ENCODE data around the gene TBR1.

Gene TBR1

GRCh38 chr2:161412346-161412745 is 3.8 kb upstream of the TBR1 start:
- ChIA-PET POLR2A (no interaction called here), CTCF (no interaction called here)
- Histone ChIP-seq H3K27ac (ENCODE audit: extremely low read depth, low read depth, low read length) (no peak overlapping the region), H3K9me3 (ENCODE audit: control insufficient read depth, insufficient read depth, low read depth, low read length) (no peaks in the 10 kb centered on the region), H3K36me3 (ENCODE audit: control insufficient read depth in 2 of 2, insufficient read depth in 1 of 2, low read length in 2 of 2) (peaks cover 0 to 12% of the 10 kb centered on the region in 2 experiments; a peak in 2 of 3 replicates), H3K4me1 (ENCODE audit: control insufficient read depth, insufficient read depth, low read length) (no peaks in the 10 kb centered on the region), H3K4me3 (ENCODE audit: low read depth, low read length) (no peak overlapping the region)
- TF ChIP-seq ZFP69B (tag by site-specific recombination; IDR thresholded peaks at IDR 0.05) (no peak), ZIC2 (tag by site-specific recombination; IDR thresholded peaks at IDR 0.05) (no peak), GLI2 (tag by site-specific recombination; IDR thresholded peaks at IDR 0.05; ENCODE audit: borderline replicate concordance, low read depth) (no peak), ZNF510 (tag by site-specific recombination; IDR thresholded peaks at IDR 0.05; ENCODE audit: insufficient replicate concordance) (no peak), TSHZ1 (tag by site-specific recombination; IDR thresholded peaks at IDR 0.05; ENCODE audit: borderline replicate concordance) (no peak), SP3 (tag by site-specific recombination; IDR thresholded peaks at IDR 0.05) (no peak), KLF7 (tag by site-specific recombination; IDR thresholded peaks at IDR 0.05; ENCODE audit: borderline replicate concordance) (no peak), ZNF704 (tag by site-specific recombination; IDR thresholded peaks at IDR 0.05) (no peak)

GRCh38 chr2:161414042-161415033 is 1.8 kb upstream of the TBR1 start:
- H3K27ac ChIP-seq (ENCODE audit: extremely low read depth, low read depth, low read length) = peak overlapping the region; percentile 18; the same call in 1 of the 2 replicates
- H3K4me3 ChIP-seq (ENCODE audit: low read depth, low read length) = peak overlapping the region; percentile 44
- POLR2A ChIA-PET = interaction anchor here (1.2 kb wide), 1 partner anchor 106 kb away, joined by 8 read pairs; the partner anchor contains the start of gene PSMD14
- no peaks in the 10 kb centered on the region for H3K4me1 ChIP-seq (ENCODE audit: control insufficient read depth, insufficient read depth, low read length)
- peaks cover 0 to 7% of the 10 kb centered on the region in 2 experiments; a peak in 1 of 3 replicates for H3K36me3 ChIP-seq (ENCODE audit: control insufficient read depth in 2 of 2, insufficient read depth in 1 of 2, low read length in 2 of 2)
- no peaks in the 10 kb centered on the region for H3K9me3 ChIP-seq (ENCODE audit: control insufficient read depth, insufficient read depth, low read depth, low read length)
- CTCF ChIA-PET = no interaction called here
- no peak for TF ChIP-seq ZNF837 (tag by site-specific recombination; IDR thresholded peaks at IDR 0.05)
- no peak for TF ChIP-seq SALL2 (tag by site-specific recombination; IDR thresholded peaks at IDR 0.05; ENCODE audit: borderline replicate concordance)
- TF ChIP-seq PRDM6 (tag by site-specific recombination; IDR thresholded peaks at IDR 0.05) = no peak
- no peak for TF ChIP-seq ZNF792 (tag by site-specific recombination; IDR thresholded peaks at IDR 0.05)
- TF ChIP-seq WT1 (tag by site-specific recombination; IDR thresholded peaks at IDR 0.05) = no peak
- TF ChIP-seq ZNF48 (tag by site-specific recombination; IDR thresholded peaks at IDR 0.05) = no peak
- peak; percentile 29; the same call in 1 of the 2 replicates for TF ChIP-seq ZNF394 (tag by site-specific recombination; IDR thresholded peaks at IDR 0.05; ENCODE audit: borderline replicate concordance)
- peak; percentile 52; the same call in 1 of the 2 replicates for TF ChIP-seq ZNF692 (tag by site-specific recombination; IDR thresholded peaks at IDR 0.05)
- no peak for TF ChIP-seq ZNF184 (tag by site-specific recombination; IDR thresholded peaks at IDR 0.05)
- TF ChIP-seq ZNF473 (tag by site-specific recombination; IDR thresholded peaks at IDR 0.05) = no peak
- TF ChIP-seq ZBTB11 (tag by site-specific recombination; conservative IDR thresholded peaks at IDR 0.05; ENCODE audit: low read depth) = no peak
- no peak for TF ChIP-seq ZNF654 (tag by site-specific recombination; IDR thresholded peaks at IDR 0.05; ENCODE audit: low read depth)
- no peak for TF ChIP-seq ZNF843 (tag by site-specific recombination; IDR thresholded peaks at IDR 0.05)

All from HEK293 (cell line).